SK-N-DZ (cell line): Measurements from ENCODE around the gene PTGFR. TPM values are rescaled to one million over a fixed set of nuclear protein-coding genes. Genes with fewer than 3 reads are reported as not detected.

Experiments used
- DNase-seq: peaks from one replicate; pipeline ENCODE4 v3.0.0-alpha.2; 2015; ENCODE audit warnings: low spot score
- polyA plus RNA-seq, 2 experiments: library from polyadenylated mRNA; depleted of rRNA; stranded (reverse); fragments of >200 nt; gene quantifications; 2 replicates each; pipeline ENCODE4 v1.2.3, GENCODE V29; 2014

The PTGFR gene, protein sequence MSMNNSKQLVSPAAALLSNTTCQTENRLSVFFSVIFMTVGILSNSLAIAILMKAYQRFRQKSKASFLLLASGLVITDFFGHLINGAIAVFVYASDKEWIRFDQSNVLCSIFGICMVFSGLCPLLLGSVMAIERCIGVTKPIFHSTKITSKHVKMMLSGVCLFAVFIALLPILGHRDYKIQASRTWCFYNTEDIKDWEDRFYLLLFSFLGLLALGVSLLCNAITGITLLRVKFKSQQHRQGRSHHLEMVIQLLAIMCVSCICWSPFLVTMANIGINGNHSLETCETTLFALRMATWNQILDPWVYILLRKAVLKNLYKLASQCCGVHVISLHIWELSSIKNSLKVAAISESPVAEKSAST
- polyA plus RNA-seq (2014; cell fraction: cytosol; rRNA removed) = 12.7 and 15.3 TPM in 2 replicates
- polyA plus RNA-seq (2014; cell fraction: nucleus; rRNA removed) = 9.1 and 11.4 TPM in 2 replicates

DNA sequence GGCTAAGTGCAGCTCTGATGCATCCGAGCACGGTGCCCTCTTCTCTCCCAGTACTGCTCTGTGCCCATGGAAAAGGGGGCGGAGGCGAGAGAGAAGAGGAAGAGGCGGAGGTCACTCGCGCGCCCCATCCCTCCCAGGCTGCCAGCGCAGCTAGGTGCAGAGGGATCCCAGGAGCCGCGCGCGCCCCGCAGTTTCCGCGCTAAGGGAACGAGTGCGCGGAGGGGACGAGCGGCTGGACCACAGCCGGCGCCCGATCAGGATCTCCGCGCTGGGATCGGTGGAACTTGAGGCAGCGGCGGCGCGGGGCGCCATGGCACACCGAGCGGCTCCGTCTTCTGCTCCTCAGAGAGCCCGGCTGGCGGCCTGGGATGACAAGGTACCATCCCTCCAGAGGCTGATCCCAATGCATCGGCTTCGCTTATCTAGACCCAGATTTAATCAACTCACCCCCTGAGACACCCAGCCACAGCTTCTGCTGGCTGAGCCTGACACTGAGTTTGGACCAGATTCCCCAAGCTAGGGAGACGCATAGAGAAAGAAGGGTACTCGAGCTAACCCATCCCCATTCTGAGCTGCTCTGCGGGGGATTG is at the start of gene PTGFR:
TSS of gene PTGFR (plus strand) at position 114 of the 590 bp plus-strand sequence. CDS start 1,770 bp downstream, outside the sequence.
- DNase-seq = peak; percentile 76

DNA sequence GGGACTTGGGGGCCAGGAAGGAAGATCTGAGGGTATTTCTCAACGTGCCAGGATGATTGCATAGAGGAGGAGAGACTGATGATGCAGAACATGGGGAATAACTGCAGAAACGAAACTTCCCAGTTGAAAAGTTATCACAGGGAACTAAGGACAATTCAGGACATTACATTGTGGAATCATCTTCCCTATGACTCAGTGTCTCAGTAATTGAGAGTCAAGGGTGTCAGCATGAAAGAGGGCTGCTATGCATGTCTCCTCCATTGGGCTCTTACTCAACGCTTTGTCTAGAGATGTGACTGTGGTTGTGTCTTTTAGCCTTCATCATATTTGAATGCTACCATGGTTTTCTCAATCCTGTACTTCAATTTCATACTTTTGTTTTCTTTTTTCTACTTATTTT is 48.9 kb upstream of the PTGFR start:
- no peak for DNase-seq

DNA sequence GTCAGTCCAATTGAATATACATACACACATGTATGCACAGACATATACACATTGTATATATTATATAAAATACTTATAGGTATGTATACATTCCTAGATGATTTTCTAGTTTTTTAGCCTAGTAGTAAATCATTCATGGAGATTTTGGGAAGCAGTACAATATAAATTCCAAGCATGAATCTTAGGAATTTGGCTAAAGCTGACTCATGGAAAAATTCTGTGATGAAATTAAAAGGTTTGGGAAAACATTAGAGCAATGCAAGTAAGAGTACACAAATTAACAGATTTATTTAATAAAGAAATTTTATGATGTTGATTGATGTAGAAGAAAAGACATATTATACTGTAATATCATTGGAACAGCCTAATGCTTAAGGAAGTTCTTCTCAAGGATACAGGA is 43.7 kb upstream of the PTGFR start:
- no peak for DNase-seq

DNA sequence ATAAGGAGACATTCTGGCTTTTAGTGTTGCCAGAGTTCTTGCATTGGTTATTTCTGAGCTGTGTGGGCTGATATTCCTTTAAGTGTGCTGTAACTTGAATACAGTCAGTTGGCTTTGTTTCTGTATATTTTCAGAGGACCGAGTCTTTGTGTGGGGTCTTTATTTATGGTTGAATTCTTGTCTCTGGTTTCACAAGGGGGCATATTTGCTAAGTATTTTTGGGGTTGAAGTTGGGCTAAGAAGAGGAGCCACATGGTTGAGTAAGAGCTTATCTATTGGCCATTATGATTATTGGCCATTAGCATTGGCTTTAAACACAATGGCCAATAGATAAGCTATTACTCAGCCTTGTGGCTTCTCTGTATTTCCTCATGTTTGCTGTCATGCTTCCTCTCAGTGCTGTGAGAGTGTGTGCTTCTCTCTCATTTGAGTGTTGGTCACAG is 26.3 kb upstream of the PTGFR start:
- no peak for DNase-seq

DNA sequence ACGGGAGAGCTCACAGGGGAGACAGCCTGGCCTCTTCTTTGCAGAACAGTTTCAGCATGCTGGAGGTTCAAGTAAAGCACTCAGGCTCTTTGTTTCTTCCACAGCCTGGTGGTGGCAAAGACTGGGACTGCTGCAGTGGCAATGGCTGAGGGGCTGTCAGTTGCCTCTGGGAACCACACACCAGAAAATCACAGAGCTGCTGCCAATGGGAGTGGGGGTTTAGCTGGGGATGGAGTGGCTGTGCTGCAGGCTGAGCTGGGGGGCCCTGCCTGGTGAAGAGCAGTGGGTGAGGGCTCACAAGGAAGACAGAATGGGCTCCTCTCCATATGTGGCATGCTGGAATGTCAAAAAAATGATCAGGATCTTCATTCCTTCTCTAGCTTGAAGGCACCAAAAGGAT is 25.6 kb upstream of the PTGFR start:
- no peak for DNase-seq

DNA sequence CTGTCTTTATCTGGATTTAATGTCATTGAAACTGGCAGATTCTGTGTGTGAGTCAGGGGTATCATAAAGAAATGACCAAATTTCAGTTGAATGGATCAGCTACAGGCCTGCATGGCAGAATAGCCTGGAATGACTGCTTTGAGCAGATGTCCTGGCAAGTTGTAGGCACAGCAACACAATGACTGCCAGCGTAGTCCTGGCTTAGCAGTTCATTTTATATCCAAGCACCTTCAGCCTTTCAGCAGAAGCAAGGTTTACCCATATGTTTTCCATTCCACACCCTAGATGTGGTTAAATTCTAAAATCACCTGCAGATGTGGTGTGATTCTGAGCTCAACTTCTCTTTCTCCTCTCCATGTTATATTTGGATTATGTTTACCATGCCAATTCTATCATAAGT is 22.3 kb upstream of the PTGFR start:
- DNase-seq = no peak

DNA sequence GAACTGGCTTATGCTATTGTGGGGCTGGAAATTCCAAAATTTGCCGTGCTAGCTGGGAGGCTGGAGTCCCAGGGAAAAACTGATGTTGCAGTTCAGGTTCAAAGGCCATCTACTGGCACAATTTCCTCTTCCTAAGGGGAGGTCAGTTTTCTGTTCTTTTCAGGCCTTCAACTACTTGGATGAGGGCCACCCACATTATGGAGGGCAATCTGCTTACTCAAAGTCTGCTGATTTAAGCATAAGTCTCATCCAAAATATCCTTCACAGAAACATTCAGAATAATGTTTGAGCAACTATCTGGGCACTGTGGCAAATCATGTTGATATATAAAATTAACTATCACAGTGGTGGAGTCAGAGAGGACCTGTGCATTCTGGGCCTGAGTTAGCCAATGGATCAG is 21.2 kb upstream of the PTGFR start:
- no peak for DNase-seq

DNA sequence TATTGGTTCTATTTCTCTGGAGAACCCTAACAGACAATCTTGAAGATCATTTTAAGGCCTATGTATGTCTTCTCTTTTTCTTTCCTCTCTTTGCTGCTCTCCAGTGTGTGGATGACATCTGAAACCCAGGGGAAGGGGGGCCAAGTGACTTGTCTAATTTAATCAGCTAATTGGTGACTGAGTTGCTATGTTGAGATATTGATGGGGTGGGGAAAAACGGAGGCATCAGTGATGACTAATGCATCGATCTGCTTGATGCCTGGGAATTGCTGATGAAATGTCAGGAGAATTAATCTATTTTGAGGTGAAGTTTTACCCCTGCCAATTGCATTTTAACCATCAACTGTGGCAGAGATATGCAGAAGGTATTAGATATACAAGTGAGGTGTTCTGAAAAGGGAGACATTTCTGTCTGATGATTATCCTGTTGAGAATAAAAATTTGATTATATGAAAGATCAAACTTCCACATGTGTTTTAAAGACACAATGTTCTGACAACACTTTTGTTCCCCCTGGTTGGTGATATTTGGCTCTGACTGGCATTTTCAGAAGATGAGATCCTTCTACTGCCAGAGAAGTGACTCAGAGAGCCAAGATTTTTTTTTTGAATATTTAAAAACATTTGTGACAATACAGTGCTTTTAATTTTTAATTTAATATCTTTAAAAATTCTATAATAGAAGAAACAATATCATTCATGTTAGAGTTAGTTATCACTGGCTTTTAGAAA is 18.7 kb upstream of the PTGFR start:
- peak; percentile 27 for DNase-seq

DNA sequence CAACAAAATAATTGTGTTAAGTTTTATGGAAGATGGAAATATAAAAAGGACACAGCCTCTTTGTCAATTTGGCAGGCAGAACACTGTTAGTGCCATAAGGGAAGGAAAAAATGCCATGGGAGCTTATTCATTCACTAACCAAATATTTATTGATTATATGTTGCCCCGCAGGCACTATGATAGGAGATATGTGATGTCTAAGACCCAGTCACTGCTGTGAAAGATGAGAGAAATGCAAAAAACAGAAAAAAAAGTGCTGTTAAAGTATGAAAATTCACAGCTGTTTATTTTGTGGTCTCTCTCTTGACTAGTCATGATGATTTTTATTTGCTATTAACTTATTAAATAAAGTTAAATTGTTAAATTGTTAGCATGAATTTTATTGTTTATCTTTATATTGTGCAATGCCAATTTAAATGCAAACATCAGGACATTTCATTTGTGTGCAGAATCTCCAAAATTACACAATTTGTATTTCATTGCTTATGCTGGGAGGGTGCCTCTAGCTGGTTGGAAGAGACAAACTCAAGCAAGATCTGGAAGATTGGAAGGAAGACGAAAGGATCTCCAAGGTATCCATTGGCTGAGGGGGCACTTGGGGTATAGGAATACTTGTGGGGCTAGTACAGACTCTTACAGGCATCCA is 17.8 kb upstream of the PTGFR start:
- DNase-seq = no peak

DNA sequence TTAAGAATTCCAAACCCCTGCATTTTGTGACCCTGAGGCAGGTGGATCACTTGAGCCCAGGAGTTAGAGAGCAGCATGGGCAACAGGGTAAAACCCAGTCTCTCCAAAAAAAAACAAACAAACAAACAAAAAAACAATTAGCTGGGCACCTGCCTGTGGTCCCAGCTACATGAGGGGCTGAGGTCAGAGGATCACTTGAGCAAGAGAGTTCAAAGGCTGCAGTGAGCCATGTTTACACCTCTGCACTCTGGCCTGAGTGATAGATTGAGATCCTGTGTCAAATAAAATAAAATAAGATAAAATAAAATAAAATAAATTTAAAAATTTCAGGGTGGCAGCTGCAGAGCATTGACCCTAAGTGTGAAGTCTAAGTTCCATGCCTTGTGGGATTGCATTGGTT is 16.7 kb upstream of the PTGFR start:
- DNase-seq = no peak

DNA sequence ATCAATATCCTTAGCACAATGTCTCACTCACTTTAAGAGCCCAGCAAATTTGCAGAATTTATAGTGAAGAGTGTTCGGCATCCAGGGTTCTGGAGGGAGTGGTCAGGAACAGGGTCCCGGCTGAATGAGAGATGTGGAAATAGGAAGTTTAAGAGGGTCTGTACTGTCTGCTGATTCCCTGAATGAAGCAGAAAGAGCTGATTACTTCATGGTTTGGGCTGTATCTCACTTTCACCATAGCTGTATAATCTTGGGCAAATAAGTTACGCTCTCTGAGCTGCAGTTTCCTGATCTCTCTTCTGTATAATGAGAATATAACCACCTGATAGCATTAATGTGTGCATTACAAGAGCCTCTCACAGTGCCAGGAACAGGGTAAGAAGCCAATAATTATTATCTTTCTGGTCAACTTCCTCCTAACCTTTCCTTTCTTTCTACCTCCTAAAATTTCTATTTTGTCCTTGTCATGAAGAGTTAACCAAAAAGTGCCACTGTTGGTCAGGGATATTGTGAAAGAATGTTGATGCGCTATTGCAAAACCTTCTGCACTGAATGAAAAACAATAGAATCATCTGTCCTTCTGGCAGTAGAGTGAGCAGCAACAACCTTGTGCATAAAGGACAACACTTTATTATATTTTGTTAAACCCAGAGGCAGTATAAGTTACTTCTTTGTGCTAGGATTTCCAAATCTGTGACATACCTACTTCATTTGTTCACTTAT is 14.7 kb upstream of the PTGFR start:
- no peak for DNase-seq

DNA sequence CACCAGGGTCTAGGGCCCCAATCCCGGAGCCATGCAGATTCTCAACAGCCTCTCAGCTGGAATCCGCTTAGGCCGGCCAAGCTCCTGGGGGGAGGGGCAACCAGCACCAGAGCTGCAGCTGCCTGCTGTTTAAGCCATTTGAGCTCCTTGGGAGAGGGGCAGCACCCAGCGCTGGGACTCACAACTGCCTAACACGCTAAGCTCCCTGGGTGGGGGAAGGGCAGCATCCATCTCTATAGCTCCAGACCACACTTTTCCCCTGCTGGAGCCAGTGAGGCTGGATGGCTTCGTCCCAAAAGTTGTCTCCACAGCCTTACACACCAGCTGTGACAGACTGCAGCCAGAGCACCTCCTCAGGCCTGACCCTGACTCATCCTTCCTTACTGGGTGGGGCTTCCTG is 6.9 kb upstream of the PTGFR start:
- DNase-seq = peak; percentile 78

DNA sequence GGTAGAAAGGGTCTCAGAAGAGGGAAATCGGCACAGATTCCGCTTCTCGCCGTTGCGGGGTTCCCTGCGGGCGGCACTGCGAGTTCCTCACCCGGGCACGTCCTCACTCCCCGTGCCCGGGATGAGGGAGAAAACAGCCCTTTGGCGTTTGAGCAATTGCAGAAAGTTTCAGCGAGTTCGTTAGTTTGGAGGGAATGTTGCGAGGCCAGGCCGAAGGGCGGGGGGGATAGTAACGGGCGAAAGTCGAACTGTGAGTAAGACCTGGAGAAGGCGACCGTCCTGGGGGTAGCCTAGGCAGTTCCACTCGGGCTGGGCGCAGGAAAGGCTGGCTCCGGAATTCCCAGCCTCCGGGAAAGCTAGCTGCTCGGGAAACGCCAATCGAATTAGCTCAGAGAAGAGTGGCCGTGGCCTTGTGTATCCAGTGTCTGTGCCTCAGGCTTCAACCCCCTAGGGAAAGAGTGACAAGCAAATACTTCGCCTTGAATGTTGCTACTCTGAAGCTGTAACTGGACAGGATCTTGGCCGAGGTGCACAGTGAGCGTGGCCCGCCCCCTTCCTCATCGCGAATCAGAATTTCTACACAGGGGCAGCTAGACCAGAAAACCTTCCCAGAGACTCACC is 787 bp downstream of the PTGFR start:
- peak; percentile 91 for DNase-seq

DNA sequence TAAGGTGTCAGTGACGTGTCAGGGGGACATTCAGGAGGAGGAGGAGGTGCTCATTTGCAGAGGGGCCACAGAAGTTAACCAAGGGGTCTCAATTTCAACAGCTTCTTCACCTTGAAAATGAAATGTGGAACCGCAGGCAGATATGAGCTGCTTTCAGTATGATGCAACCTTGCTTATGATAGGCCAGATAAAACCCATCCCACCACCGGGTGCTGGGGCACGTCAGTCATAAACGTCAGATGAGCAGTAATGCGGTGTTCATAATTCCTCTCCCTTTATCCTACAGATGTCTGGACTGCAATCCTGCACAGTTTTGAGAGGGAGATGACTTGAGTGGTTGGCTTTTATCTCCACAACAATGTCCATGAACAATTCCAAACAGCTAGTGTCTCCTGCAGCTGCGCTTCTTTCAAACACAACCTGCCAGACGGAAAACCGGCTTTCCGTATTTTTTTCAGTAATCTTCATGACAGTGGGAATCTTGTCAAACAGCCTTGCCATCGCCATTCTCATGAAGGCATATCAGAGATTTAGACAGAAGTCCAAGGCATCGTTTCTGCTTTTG is 1.7 kb downstream of the PTGFR start:
- DNase-seq = peak; percentile 77

DNA sequence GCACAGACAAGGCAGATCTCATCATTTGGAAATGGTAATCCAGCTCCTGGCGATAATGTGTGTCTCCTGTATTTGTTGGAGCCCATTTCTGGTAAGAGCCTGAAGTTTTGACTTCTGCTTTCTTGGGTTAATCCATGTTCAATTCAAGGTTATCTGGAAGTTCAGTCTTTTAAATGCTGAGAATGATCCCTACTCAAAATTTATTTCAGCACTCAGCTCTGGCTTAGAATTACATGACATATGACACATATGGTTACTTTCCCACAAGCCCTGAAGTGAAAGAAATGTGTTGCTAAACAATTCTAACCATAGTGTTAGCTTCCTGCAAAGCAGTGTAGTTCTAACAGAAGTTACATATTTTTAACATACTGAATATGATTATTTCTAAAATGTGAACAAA is 2.7 kb downstream of the PTGFR start:
- no peak for DNase-seq

DNA sequence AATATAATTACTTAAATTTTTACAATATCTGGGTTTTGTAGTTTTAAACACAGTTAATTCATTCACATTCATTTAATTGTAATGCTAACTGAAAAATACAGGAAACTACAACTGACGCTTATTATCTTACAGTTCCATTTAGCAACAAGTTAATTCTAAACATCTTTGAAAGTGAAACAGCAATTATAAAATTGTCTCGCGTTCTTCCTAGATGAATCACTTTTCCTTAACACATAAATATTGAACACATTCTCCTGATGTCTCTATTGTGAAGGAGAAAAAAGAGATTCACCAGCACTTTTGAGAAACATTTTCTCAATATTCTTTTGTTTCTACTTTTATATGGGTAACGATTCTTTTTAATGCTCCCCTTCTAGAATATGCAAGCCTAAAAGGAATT is 6.4 kb downstream of the PTGFR start:
- no peak for DNase-seq

DNA sequence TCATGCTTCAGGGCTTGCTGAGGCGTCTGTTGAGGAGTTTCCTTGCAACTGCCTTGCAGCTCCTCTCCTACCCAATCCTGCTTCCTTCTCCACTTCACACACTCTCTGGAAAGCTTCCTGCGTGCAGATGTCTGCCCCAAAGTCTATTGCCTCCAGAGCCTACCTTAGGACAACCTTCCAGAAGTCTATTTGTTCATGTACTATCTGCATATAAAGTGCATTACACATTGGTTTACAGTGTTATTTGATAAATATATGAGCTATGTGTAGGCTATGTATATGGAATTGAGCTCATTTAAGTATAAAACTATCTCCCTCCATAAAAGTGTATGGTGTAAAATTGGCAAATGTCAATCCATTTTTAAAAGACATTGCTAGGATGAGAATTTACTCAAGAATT is 9.8 kb downstream of the PTGFR start:
- no peak for DNase-seq

DNA sequence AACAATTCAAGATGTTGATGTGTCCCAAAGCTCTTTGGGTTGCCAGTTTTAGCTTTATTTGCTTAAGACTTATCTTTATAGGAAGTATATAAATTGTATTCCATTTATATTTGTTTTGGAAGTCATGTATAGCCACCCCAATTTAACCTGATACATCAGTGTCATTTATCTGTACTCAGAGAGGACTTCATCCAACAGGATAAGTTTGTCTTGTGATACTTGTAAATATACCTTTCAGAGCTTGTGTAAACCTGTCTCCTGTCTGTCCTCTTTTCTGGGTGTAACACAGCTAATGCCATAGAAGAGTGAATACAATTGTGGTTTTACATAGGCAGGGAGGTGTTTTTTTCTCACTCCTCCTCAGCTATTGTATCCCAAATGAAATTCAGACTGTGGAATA is 10.4 kb downstream of the PTGFR start:
- DNase-seq = no peak

DNA sequence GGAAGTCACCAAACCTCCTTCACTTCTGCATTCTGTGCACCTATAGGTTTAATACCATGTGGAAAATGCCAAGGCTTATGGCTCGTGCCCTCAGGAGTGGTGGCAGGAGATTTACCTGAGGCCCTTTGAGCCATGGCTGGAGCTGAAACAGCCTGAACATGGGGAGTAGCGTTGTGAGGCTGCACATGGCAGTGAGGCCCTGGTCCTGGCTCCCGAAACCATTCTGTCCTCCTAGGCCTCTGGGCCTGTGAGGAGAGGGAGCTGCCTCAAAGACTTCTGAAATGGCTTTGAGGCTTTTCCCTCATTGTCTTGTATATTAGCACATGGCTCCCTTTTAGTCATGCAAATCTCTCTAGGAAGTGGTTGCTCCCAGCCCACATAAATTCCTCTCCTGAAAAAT is 20.6 kb downstream of the PTGFR start:
- DNase-seq = no peak

DNA sequence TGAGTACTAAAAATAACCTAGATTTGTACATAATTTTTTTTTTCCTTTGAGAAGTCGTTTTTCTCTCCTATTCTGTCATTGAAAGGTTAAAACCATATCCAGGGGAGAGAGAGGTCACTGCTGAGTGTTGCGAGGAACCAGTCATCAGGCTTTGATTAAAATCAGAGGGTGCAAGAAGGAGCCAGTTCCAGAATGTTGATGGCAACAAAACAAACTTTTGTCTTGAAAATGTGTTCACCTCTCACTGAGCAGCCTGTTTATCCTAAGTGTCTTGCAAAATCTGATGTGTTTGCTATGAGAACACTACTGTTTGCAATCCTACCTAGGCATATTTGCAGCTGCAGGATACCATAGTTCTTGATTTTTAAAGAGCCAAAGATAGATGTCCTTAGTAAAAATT is 25.9 kb downstream of the PTGFR start:
- no peak for DNase-seq

DNA sequence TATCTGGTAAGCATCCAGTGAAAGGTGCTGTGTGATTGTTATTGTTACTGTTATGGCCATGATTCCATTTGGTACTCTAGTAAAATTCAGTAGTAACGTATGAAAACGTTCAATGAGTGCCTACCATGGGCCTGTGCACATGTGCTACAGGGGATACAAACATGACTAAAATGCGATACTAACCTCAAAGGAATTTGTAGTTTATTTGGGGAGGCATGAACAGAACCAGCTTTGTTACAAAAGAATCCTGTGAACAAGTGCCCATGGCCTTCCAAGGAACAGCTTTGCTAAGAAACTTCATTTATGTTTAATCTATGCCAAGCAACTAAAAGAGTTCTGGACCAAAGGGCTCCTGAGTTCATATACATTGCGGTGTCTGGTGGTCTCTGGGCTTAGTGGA is 28.7 kb downstream of the PTGFR start:
- no peak for DNase-seq
